ENCODE results near the gene MRPL12.

GRCh38 chr17:81667754-81668153, 35.4 kb upstream of the MRPL12 start:
- TF ChIP-seq CTCF (IDR thresholded peaks at IDR 0.05; ENCODE audit: poor library complexity) (no peak), EZH2 (IDR thresholded peaks at IDR 0.05; ENCODE audit: borderline replicate concordance) (no peak)

Measured in hepatocyte (in vitro differentiated cells).